GM23338 (cell line): ENCODE data around the gene HK1. TPM values are rescaled to one million over a fixed set of nuclear protein-coding genes. Genes with fewer than 3 reads are reported as not detected.

Experiments
- ATAC-seq: fragments of 200-7000 bp; cut with Tn5 transposase; 3 replicates; pipeline ENCODE4 v1.9.1; 2020
- DNase-seq: peaks from one replicate; pipeline ENCODE4 v3.0.0-alpha.2; 2015; ENCODE audit warnings: low spot score
- H2AFZ ChIP-seq: fragments of 200-600 bp; sonication (generic); 2 replicates; pipeline ENCODE4 v1.8.0; 2016; ENCODE audit warnings: antibody characterized with exemption, mild to moderate bottlenecking, moderate library complexity
- H3F3A ChIP-seq: fragments of 200-600 bp; sonication (generic); replicated peaks from 2 replicates; pipeline ENCODE4 v1.8.0; 2017; ENCODE audit warnings: antibody characterized with exemption, mixed run types, low read depth
- H3K27ac ChIP-seq: fragments of 200-600 bp; sonication (generic); 2 replicates; pipeline ENCODE4 v1.6.1; 2016; ENCODE audit warnings: low read depth
- H3K27me3 ChIP-seq: fragments of 200-600 bp; sonication (generic); 2 replicates; pipeline ENCODE4 v1.8.0; 2016; ENCODE audit warnings: mild to moderate bottlenecking, mixed run types, moderate library complexity; ENCODE audit not compliant: insufficient read depth
- H3K36me3 ChIP-seq: fragments of 200-600 bp; sonication (generic); 2 replicates; pipeline ENCODE4 v1.8.0; 2016; ENCODE audit warnings: mild to moderate bottlenecking; ENCODE audit not compliant: insufficient read depth
- H3K4me1 ChIP-seq: fragments of 200-600 bp; sonication (generic); 2 replicates; pipeline ENCODE4 v1.8.0; 2016; ENCODE audit warnings: mild to moderate bottlenecking, moderate library complexity; ENCODE audit not compliant: insufficient read depth
- H3K4me2 ChIP-seq: fragments of 200-600 bp; sonication (generic); 2 replicates; pipeline ENCODE4 v1.7.1; 2017; ENCODE audit warnings: mixed run types
- H3K4me3 ChIP-seq: fragments of 200-600 bp; sonication (generic); 2 replicates; pipeline ENCODE4 v1.6.1; 2016; ENCODE audit warnings: mixed run types
- H3K79me2 ChIP-seq: fragments of 200-600 bp; sonication (generic); replicated peaks from 2 replicates; pipeline ENCODE4 v1.8.0; 2017; ENCODE audit warnings: mild to moderate bottlenecking; ENCODE audit not compliant: insufficient read depth
- H3K9me2 ChIP-seq: fragments of 200-600 bp; sonication (generic); 2 replicates; pipeline ENCODE4 v1.8.0; 2017; ENCODE audit not compliant: insufficient read depth
- H4K20me1 ChIP-seq: fragments of 200-600 bp; sonication (generic); replicated peaks from 2 replicates; pipeline ENCODE4 v1.8.0; 2017; ENCODE audit warnings: mild to moderate bottlenecking; ENCODE audit not compliant: insufficient read depth
- H3K27ac Mint-ChIP-seq: 2 replicates; pipeline ENCODE4 v1.8.0; 2020; ENCODE audit warnings: inconsistent platforms, mild to moderate bottlenecking, moderate library complexity, mixed read lengths
- H3K27me3 Mint-ChIP-seq: 3 replicates; pipeline ENCODE4 v1.8.0; 2022; ENCODE audit warnings: low read depth, mild to moderate bottlenecking, moderate library complexity, mixed read lengths, inconsistent platforms; ENCODE audit not compliant: insufficient read depth, poor library complexity
- H3K36me3 Mint-ChIP-seq: 3 replicates; pipeline ENCODE4 v1.8.0; 2021; ENCODE audit warnings: low read depth, mild to moderate bottlenecking, inconsistent platforms, moderate library complexity, mixed read lengths
- H3K4me1 Mint-ChIP-seq: 3 replicates; pipeline ENCODE4 v1.8.0; 2020; ENCODE audit warnings: mild to moderate bottlenecking, inconsistent platforms, mixed read lengths
- H3K4me3 Mint-ChIP-seq: 3 replicates; pipeline ENCODE4 v1.8.0; 2021; ENCODE audit warnings: moderate library complexity, mild to moderate bottlenecking, inconsistent platforms, mixed read lengths
- H3K9me3 Mint-ChIP-seq: 3 replicates; pipeline ENCODE4 v1.8.0; 2020; ENCODE audit warnings: moderate library complexity, mild to moderate bottlenecking, inconsistent platforms, mixed read lengths
- CREB1 ChIP-seq: fragments of 250-450 bp; sonication (Bioruptor Pico); IDR thresholded peaks from 2 replicates; pipeline ENCODE4 v1.5.0; 2020; ENCODE audit warnings: low read depth, mild to moderate bottlenecking, moderate library complexity
- CTCF ChIP-seq, 2 experiments: fragments of 200-600 bp in 1 of 2; sonication (generic) in 1 of 2; conservative IDR thresholded peaks; 2 replicates each; pipeline versions ENCODE4 v1.5.1 to v1.6.1; 2016 to 2017; ENCODE audit warnings: antibody characterized with exemption in 2 of 2, low read depth in 2 of 2, mild to moderate bottlenecking in 2 of 2, moderate library complexity in 1 of 2
- ETS1 ChIP-seq: IDR thresholded peaks from 2 replicates; pipeline ENCODE4 v1.6.1; 2016; ENCODE audit warnings: antibody characterized with exemption
- EZH2 ChIP-seq: fragments of 200-600 bp; sonication (generic); IDR thresholded peaks from one replicate; pipeline ENCODE4 v1.8.0; 2017; ENCODE audit warnings: antibody characterized with exemption, mild to moderate bottlenecking, low read depth; ENCODE audit not compliant: unreplicated experiment
- EZH2phosphoT487 ChIP-seq: fragments of 200-600 bp; sonication (generic); IDR thresholded peaks from one replicate; pipeline ENCODE4 v1.8.1; 2018; ENCODE audit warnings: antibody characterized with exemption; ENCODE audit not compliant: unreplicated experiment
- JUNB ChIP-seq: IDR thresholded peaks from one replicate; pipeline ENCODE4 v1.6.1; 2016; ENCODE audit warnings: antibody characterized with exemption; ENCODE audit not compliant: unreplicated experiment
- NANOG ChIP-seq: IDR thresholded peaks from 2 replicates; pipeline ENCODE4 v1.6.1; 2016; ENCODE audit warnings: antibody characterized with exemption, borderline replicate concordance
- POLR2AphosphoS5 ChIP-seq: IDR thresholded peaks from 2 replicates; pipeline ENCODE4 v1.6.1; 2016; ENCODE audit warnings: antibody characterized with exemption, low read depth
- REST ChIP-seq: IDR thresholded peaks from one replicate; pipeline ENCODE4 v1.6.1; 2018; ENCODE audit warnings: antibody characterized with exemption; ENCODE audit not compliant: unreplicated experiment
- STAT1 ChIP-seq: IDR thresholded peaks from one replicate; pipeline ENCODE4 v1.6.1; 2016; ENCODE audit warnings: antibody characterized with exemption; ENCODE audit not compliant: unreplicated experiment
- ZNF114 ChIP-seq: fragments of 250-450 bp; sonication (Bioruptor Pico); IDR thresholded peaks from 2 replicates; pipeline ENCODE4 v1.5.0; 2020; ENCODE audit warnings: mild to moderate bottlenecking, moderate library complexity
- ZNF331 ChIP-seq: fragments of 250-450 bp; sonication (Bioruptor Pico); IDR thresholded peaks from 2 replicates; pipeline ENCODE4 v1.5.0; 2020; ENCODE audit warnings: low read depth, mild to moderate bottlenecking, moderate library complexity
- ZNF462 ChIP-seq: fragments of 250-450 bp; sonication (Bioruptor Pico); IDR thresholded peaks from 2 replicates; pipeline ENCODE4 v1.5.0; 2020; ENCODE audit warnings: mild to moderate bottlenecking, moderate library complexity
- polyA plus RNA-seq: library from polyadenylated mRNA; unstranded; fragments of >200 nt; fragmentation: Nextera tagmentation; extraction: Ambion mirVana; gene quantifications from 2 replicates; pipeline ENCODE4 v1.2.1, GENCODE V29; 2016
- total RNA-seq: library from RNA; depleted of rRNA; stranded (reverse); fragments of >200 nt; shearing (Covaris generic); gene quantifications from 2 replicates; pipeline ENCODE4 v1.2.3, GENCODE V29; 2014

The HK1 gene
- total and polyA plus RNA-seq, 2 experiments from 2014 or later, result 76.6 to 229 TPM

- Mint-ChIP-seq H3K27me3 (peaks cover 18% of the 10 kb centered on the region), H3K27ac (peak overlapping the region; percentile 65), H3K4me3 (no peak overlapping the region), H3K9me3 (no peaks in the 10 kb centered on the region), H3K36me3 (peaks cover 28% of the 10 kb centered on the region), H3K4me1 (peaks cover 21% of the 10 kb centered on the region)
- Histone ChIP-seq H3K4me3 (no peak overlapping the region), H3K36me3 (no peaks in the 10 kb centered on the region), H4K20me1 (no peaks in the 10 kb centered on the region; the same call in 1 of the 2 replicates), H3K4me2 (no peak overlapping the region), H3F3A (no peaks in the 10 kb centered on the region), H3K9me2 (no peaks in the 10 kb centered on the region), H3K4me1 (peaks cover 28% of the 10 kb centered on the region), H3K79me2 (peaks cover 99% of the 10 kb centered on the region), H3K27me3 (no peaks in the 10 kb centered on the region), H2AFZ (no peak overlapping the region), H3K27ac (no peak overlapping the region)
- ATAC-seq (no peak), DNase-seq (no peak)
- TF ChIP-seq ETS1 (no peak), POLR2AphosphoS5 (no peak), REST (no peak), ZNF331 (CRISPR knock-in tag) (no peak), EZH2phosphoT487 (no peak), ZNF114 (CRISPR knock-in tag) (no peak), CREB1 (CRISPR knock-in tag) (no peak), STAT1 (no peak), EZH2 (no peak), NANOG (no peak), ZNF462 (CRISPR knock-in tag) (no peak), CTCF (conservative IDR thresholded peaks at IDR 0.05; ENCODE audit: low read depth in 2 of 2) (no peak), JUNB (no peak)
These were observed 75.8 kb downstream of the HK1 start for GRCh38 chr10:69353977-69354635.
